K562 (cell line): ENCODE measurements around the gene ARHGAP4. TPM values are rescaled to one million over a fixed set of nuclear protein-coding genes. Genes with fewer than 3 reads are reported as not detected.

Experiments used
- CHD1 ChIP-seq: fragments of 200-600 bp; sonication (generic); IDR thresholded peaks from one replicate; pipeline ENCODE4 v1.6.1; 2012; ENCODE audit warnings: mild to moderate bottlenecking, moderate library complexity, low read length, inconsistent platforms
- CREB3L1 ChIP-seq: fragments of 450-650 bp; IDR thresholded peaks from 2 replicates; pipeline ENCODE4 v1.6.1; 2014; ENCODE audit warnings: low read depth, mild to moderate bottlenecking, moderate library complexity, borderline replicate concordance
- CTCFL ChIP-seq: IDR thresholded peaks from 2 replicates; pipeline ENCODE4 v1.6.1; 2011; ENCODE audit warnings: borderline replicate concordance, low read depth, mild to moderate bottlenecking, moderate library complexity, low read length; ENCODE audit not compliant: insufficient read depth, poor library complexity, severe bottlenecking
- HBP1 ChIP-seq: fragments of 450-650 bp; formaldehyde crosslinking; IDR thresholded peaks from 2 replicates; pipeline ENCODE4 v1.4.0; 2022; ENCODE audit warnings: missing genetic modification characterization
- HDAC1 ChIP-seq, 2 experiments: fragments of 450-650 bp; IDR thresholded peaks; 2 replicates each; pipeline ENCODE4 v1.6.1; 2016 to 2017; ENCODE audit warnings: inconsistent platforms in 1 of 2, mild to moderate bottlenecking in 1 of 2, moderate library complexity in 1 of 2
- KHSRP ChIP-seq: fragments of 450-650 bp; IDR thresholded peaks from 2 replicates; pipeline ENCODE4 v1.6.1; 2017
- NFE2 ChIP-seq: IDR thresholded peaks from 2 replicates; pipeline ENCODE4 v1.6.1; 2014; ENCODE audit warnings: antibody characterized with exemption, low read depth
- NR2C2 ChIP-seq, 2 experiments: fragments of 200-800 bp in 1 of 2; sonication (Bioruptor generic) in 1 of 2; sonication (generic) in 1 of 2; formaldehyde crosslinking in 1 of 2; IDR thresholded peaks; 2 replicates each; pipeline versions ENCODE4 v1.6.1 to v1.8.0; 2016 to 2022; ENCODE audit warnings: mild to moderate bottlenecking in 1 of 2, missing compliant biosample characterization in 1 of 2, missing genetic modification characterization in 1 of 2, missing genetic modification reagents in 1 of 2
- PCBP2 ChIP-seq: fragments of 200-400 bp; formaldehyde crosslinking; IDR thresholded peaks from 2 replicates; pipeline ENCODE4 v1.6.1; 2018; ENCODE audit warnings: low read length, low read depth, mild to moderate bottlenecking, moderate library complexity; ENCODE audit not compliant: poor library complexity, severe bottlenecking
- POLR2A ChIP-seq: fragments of 450-650 bp; conservative IDR thresholded peaks from 2 replicates; pipeline ENCODE4 v1.6.1; 2016
- SFPQ ChIP-seq: fragments of 200-400 bp; formaldehyde crosslinking; IDR thresholded peaks from 2 replicates; pipeline ENCODE4 v1.6.1; 2017; ENCODE audit warnings: mild to moderate bottlenecking, low read depth, low read length, moderate library complexity
- SMAD3 ChIP-seq: fragments of 450-650 bp; formaldehyde crosslinking; conservative IDR thresholded peaks from 2 replicates; pipeline ENCODE4 v1.4.0; 2020; ENCODE audit warnings: mild to moderate bottlenecking
- U2AF1 ChIP-seq: fragments of 200-400 bp; formaldehyde crosslinking; optimal IDR thresholded peaks from 2 replicates; pipeline ENCODE3; 2017; ENCODE audit warnings: mild to moderate bottlenecking, low read depth, low read length, moderate library complexity
- ZBTB33 ChIP-seq: sonication (generic); formaldehyde crosslinking; IDR thresholded peaks from 2 replicates; pipeline ENCODE4 v1.8.1; 2023; ENCODE audit warnings: mild to moderate bottlenecking, missing genetic modification reagents
- ZBTB8A ChIP-seq: fragments of 450-650 bp; IDR thresholded peaks from 2 replicates; pipeline ENCODE4 v1.6.1; 2018; ENCODE audit warnings: mild to moderate bottlenecking, moderate library complexity; ENCODE audit not compliant: partially characterized antibody
- ZFX ChIP-seq: sonication (generic); formaldehyde crosslinking; IDR thresholded peaks from 2 replicates; pipeline ENCODE4 v1.8.0; 2022; ENCODE audit warnings: mild to moderate bottlenecking, missing genetic modification reagents, moderate library complexity
- ZNF224 ChIP-seq: sonication (generic); formaldehyde crosslinking; IDR thresholded peaks from 2 replicates; pipeline ENCODE4 v1.8.0; 2022; ENCODE audit warnings: mild to moderate bottlenecking, missing genetic modification reagents
- polyA plus RNA-seq, 8 experiments: library from polyadenylated mRNA; depleted of rRNA in 4 of 8; stranded (reverse) in 5 of 8; unstranded in 3 of 8; fragments of >200 nt; fragmentation: Nextera tagmentation in 2 of 8; fragmentation: Illumina TruSeq in 1 of 8; extraction: Ambion mirVana in 2 of 8; extraction: Trizol in 1 of 8; gene quantifications; 2 replicates each; pipeline versions ENCODE4 v1.2.1 to v1.2.3, GENCODE V29; 2011 to 2014; ENCODE audit warnings: inconsistent platforms in 1 of 8, missing spikeins in 1 of 8
- total RNA-seq, 7 experiments: library from RNA; depleted of rRNA in 6 of 7; stranded (reverse); fragments of >200 nt in 6 of 7; fragmentation: Illumina TruSeq in 2 of 7; extraction: Trizol in 2 of 7; gene quantifications; 2 replicates each; pipeline versions ENCODE4 v1.2.1 to v1.2.3, GENCODE V29; 2011 to 2021; ENCODE audit warnings: low replicate concordance in 1 of 7

Gene ARHGAP4
- total and polyA plus RNA-seq, 9 of the 15 experiments (the other 6 are each of a cell fraction or from before 2014, with no cell fraction given), result 0.30 to 81.8 (median 13.5) TPM

- no peak for TF ChIP-seq SFPQ
- TF ChIP-seq CREB3L1, result no peak
- no peak for TF ChIP-seq KHSRP
- no peak for TF ChIP-seq ZBTB8A
- TF ChIP-seq U2AF1, result no peak
- no peak for TF ChIP-seq NFE2
- peak; percentile 98 for TF ChIP-seq ZNF224 (CRISPR knock-in tag)
- TF ChIP-seq ZFX (CRISPR knock-in tag), result peak; percentile 67
- no peak for TF ChIP-seq CHD1
- TF ChIP-seq CTCFL, result no peak
- peak; percentile 94 for TF ChIP-seq NR2C2 (CRISPR knock-in tag; IDR thresholded peaks at IDR 0.05)
- no peak for TF ChIP-seq NR2C2 (tag; IDR thresholded peaks at IDR 0.05)
- peak in 1 of 2 experiments; percentile 97; a peak in 2 of 4 replicates for TF ChIP-seq HDAC1 (IDR thresholded peaks at IDR 0.05)
- TF ChIP-seq POLR2A, result no peak
- TF ChIP-seq ZBTB33 (CRISPR knock-in tag), result peak; percentile 90
- no peak for TF ChIP-seq PCBP2
- no peak for TF ChIP-seq HBP1 (CRISPR knock-in tag)
- TF ChIP-seq SMAD3, result no peak
Observed at GRCh38 chrX:153875391-153876111, 50.5 kb downstream of the ARHGAP4 start (continued).
